Keratinocyte (primary cell): ENCODE results near the gene ZFYVE28. TPM values are rescaled to one million over a fixed set of nuclear protein-coding genes. Genes with fewer than 3 reads are reported as not detected.

ENCODE experiments used
- polyA plus RNA-seq, 5 experiments: library from polyadenylated mRNA; depleted of rRNA in 3 of 5; stranded (reverse) in 3 of 5; stranded (forward) in 1 of 5; unstranded in 1 of 5; fragments of >200 nt; gene quantifications; 1 replicate in 1 of 5; 2 replicates in 3 of 5; 3 replicates in 1 of 5; pipeline versions ENCODE4 v1.2.1 to v1.2.3, GENCODE V29; 2011 to 2012; ENCODE audit warnings: missing spikeins in 2 of 5, low read depth in 1 of 5, low replicate concordance in 1 of 5
- small RNA-seq, 3 experiments: library from RNA; depleted of rRNA; stranded (forward); fragments of <200 nt; gene quantifications; one replicate each; pipeline ENCODE3, GENCODE V24; 2012; ENCODE audit warnings: low read depth in 3 of 3, low replicate concordance in 1 of 3; ENCODE audit not compliant: insufficient read length in 3 of 3

The ZFYVE28 gene
- polyA plus RNA-seq, 1 donor (not counting 4 experiments of a cell fraction or from before 2014, with no cell fraction given) = 0.33 TPM

Small RNAs within 50 kb of the gene (small RNA-seq; reads per million reads assigned to genes)
- gene COX6B1P5 = 0 reads per million in 3 experiments

Other genes starting within 250 kb of the ZFYVE28 start
- 4.8 to 11.1 TPM (median 6.0 TPM) in 3 replicates for gene HAUS3, start 176.5 kb downstream of the ZFYVE28 start, polyA plus RNA-seq
- gene POLN, start 176.5 kb downstream of the ZFYVE28 start, polyA plus RNA-seq = 0.45 to 1.4 TPM (median 1.3 TPM) in 3 replicates
- gene MXD4, start 156.5 kb downstream of the ZFYVE28 start, polyA plus RNA-seq = 21.1 to 43.6 TPM (median 26.0 TPM) in 3 replicates
- not detected in 3 replicates for gene CFAP99, start 310 bp upstream of the ZFYVE28 start, polyA plus RNA-seq
- gene RNF4, start 50.5 kb upstream of the ZFYVE28 start, polyA plus RNA-seq = 55.6 to 78.3 TPM (median 63.6 TPM) in 3 replicates
- gene FAM193A, start 118.0 kb upstream of the ZFYVE28 start, polyA plus RNA-seq = 2.7 to 5.4 TPM (median 3.6 TPM) in 3 replicates